NCI-H2171 treated with DMSO at 0.1 percent for 48 hours (cell line): ENCODE results near the gene TMEM38A.
"Not testable (repeated sequence)": the region's sequence is repeated elsewhere in the genome, so short reads cannot be mapped to it uniquely, and the experiment has no call there.

Experiments used
- DNase-seq: peaks from one replicate; lab custom pipeline; 2025; lab: John Stamatoyannopoulos, UW

Gene TMEM38A

DNA sequence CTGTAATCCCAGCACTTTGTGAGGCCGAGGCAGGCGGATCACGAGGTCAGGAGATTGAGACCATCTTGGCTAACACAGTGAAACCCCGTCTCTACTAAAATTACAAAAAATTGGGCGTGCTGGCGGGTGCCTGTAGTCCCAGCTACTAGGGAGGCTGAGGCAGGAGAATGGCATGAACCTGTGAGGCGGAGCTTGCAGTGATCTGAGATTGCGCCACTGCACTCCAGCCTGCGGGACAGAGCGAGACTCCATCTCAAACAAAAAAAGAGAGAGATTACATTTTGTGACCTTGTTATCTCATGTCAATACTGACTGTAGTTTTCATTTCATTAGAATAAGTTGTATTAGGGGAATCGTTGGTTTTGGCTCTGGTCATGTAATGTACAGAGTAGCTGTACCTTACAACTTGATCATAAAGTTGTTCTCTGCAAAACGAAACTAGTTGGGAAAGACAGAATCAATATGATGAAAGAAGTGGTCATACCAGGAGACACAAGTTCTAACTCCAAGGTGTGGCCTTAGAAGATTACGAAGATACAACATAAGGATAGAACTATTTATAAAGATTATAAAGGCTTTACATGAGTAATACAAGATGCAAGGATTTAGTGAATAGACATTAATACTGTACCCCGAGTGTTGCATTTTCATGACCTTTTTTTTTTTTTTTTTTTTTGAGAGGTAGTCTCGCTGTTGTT lies 15.3 kb downstream of the TMEM38A start:
- no peak for DNase-seq

- no peak for DNase-seq
Observed at GRCh38 chr19:16677055-16677454, 16.1 kb downstream of the TMEM38A start.

- DNase-seq: no peak
Observed at GRCh38 chr19:16678498-16678897, 17.6 kb downstream of the TMEM38A start.

- no peak for DNase-seq
Observed at GRCh38 chr19:16679811-16680210, 18.9 kb downstream of the TMEM38A start.

GRCh38 chr19:16682539-16682938 lies 21.6 kb downstream of the TMEM38A start:
- DNase-seq: no peak

GRCh38 chr19:16684216-16684615 lies 23.3 kb downstream of the TMEM38A start:
- no peak for DNase-seq

GRCh38 chr19:16688084-16688483 lies 27.1 kb downstream of the TMEM38A start:
- DNase-seq: no peak

GRCh38 chr19:16698914-16699313 lies 38.0 kb downstream of the TMEM38A start:
- DNase-seq: peak; percentile 79

DNA sequence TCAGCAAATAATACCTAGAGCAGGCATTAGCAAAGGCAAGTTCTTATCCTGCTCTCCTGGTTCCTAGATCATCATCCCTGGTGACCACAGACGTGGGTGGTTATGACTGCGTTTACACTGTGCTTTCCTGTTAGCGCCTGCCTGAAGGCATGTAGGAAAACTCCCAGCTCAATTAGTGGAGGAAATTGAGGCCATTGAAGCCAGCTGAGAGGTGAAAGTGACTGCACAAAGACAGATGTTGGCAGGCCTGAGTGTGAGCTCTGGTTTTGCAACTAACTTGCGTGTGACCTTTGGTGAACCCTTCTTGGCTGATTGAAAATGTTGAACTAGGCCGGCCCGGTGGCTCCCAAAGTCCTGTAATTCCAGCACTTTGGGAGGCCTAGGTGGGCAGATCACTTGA lies 41.2 kb downstream of the TMEM38A start:
- no peak for DNase-seq

DNA sequence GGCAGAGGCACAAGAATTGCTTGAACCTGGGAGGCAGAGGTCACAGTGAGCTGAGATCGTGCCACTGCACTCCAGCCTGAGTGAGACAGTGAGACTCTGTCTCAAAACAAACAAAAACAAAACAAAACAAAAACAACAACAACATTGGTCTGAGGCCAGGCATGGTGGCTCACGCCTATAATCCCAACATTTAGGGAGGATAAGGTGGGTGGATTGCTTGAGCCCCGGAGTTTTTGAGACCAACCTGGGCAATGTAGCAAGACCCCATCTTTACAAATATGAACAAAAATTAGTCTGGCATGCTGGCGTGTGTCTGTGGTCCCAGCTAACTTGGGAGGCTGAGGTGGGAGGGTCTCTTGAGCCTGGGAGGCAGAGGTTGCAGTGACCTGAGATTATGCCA lies 42.7 kb downstream of the TMEM38A start:
- no peak for DNase-seq

DNA sequence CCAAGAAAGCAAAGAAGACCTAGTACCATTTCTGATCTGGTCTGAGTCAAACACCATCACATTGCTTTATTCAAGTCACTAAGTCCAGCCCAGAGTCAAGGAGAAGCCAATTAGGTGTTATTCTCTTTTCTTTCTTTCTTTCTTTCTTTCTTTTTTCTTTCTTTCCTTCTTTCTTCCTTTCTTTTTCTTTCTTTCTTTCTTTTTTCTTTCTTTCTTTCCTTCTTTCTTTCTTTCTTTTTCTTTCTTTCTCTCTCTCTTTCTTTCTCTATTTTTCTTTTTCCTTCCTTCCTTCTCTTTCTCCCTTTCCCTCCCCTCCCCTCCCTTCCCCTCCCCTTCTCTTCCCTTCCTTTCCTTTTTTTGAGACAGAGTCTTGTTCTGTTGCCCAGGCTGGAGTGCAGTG lies 49.9 kb downstream of the TMEM38A start:
- not testable (repeated sequence) for DNase-seq

GRCh38 chr19:16712295-16712694 lies 51.4 kb downstream of the TMEM38A start:
- DNase-seq: not testable (repeated sequence)

DNA sequence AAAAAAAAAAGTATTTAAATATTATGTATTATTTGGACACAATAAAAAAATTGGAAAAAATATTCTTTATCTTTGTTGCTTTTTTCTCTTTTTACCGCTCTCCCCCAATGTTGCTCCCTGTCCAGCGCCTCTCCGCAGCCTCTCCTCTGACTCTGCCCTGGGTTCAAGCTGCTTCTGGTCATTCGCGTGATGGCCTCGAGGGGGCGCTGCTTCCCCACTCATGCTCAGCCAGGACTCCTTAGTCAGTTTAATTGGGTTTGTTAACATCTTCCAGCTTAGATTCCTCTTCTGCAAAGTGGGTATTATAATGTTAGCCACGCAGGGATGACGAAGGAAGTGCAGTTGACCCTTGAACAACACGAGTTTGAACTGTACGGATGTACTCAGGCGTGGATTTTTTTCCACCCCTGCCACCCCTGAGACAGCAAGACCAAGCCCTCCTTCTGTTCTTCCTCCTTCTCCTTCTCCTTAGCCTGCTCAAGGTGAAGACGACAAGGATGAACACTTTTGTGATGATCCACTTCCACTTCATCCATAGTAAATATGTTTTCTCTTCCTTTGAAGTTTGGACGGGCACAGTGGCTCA lies 53.9 kb downstream of the TMEM38A start:
- peak; percentile 40 for DNase-seq

DNA sequence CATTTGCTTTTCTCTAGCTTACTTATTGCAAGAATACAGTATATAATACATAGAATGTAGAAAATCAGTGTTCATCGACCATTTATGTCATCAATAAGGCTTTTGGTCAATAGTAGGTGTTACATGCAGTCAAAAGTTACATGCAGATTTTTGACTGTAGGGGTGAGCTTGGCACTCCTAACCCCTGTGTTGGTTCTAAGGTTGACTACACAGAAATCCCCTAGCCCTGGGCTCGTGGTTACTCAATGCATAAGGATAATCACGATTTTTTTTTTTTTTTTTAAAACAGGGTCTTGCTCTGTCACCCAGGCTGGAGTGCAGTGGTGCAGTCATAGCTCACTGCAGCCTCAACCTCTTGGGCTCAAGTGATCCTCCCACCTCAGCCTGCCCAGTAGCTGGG lies 54.7 kb downstream of the TMEM38A start:
- DNase-seq: no peak

- no peak for DNase-seq
Observed at GRCh38 chr19:16721051-16721450, 60.1 kb downstream of the TMEM38A start.

DNA sequence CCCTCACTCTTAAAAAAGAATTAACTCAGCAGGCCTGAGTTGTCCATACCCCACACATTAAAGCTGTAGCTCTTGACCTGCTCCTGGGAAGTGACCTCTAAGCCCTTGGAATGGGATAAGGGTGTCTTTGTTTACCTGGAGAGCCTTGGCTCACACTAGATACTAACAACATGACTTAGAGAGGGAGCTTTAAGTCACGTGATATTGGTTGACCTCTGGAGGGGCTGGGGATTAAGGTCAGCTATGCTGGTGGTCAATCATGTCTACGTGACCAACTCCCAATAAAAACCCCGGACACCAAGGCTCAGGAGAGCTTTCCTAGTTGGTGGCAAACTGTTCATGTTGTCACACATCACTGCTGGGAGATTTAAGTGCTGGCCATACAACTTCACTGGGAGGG lies 61.7 kb downstream of the TMEM38A start:
- no peak for DNase-seq

DNA sequence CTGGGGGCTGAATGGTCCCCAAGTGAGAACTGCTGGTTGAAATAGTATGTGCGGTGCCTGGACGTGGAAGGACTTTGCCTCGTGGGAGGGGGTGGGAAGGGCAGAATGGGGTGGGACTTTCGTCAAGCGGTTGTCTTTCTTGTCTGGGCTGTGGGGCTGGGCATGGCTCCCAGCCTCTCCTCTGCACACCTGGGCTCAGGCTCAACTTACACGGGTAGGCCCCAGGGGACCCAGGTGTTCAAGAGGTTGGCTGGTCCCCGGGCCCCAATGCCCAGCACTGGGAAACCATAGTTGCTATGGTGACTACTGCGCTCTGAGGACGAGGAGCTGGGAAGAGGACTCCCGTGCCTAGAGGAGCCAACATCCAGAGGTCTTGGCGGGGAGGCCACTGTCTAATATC lies 66.0 kb downstream of the TMEM38A start:
- DNase-seq: peak; percentile 95

GRCh38 chr19:16735650-16736266 lies 74.8 kb downstream of the TMEM38A start:
- not testable (repeated sequence) for DNase-seq

DNA sequence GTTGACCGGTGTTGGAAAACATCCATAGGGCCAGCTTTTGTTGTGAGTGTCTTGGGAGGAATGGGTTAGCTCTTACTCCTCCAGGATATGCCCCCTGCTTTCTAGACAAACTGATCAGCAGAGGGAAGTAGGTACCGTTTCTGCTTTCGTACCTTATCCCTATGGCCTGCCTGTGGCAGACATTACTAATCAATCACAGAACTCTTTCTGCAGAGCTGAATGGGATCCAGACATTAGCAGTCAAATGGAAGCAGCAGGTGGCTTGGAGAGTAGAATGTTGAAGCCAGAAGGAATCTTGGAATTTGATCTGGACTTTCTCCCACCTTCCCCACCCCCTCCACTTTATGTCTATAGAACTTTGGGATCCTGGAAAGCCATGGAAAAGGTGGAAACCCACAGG lies 75.8 kb downstream of the TMEM38A start:
- peak; percentile 52 for DNase-seq

DNA sequence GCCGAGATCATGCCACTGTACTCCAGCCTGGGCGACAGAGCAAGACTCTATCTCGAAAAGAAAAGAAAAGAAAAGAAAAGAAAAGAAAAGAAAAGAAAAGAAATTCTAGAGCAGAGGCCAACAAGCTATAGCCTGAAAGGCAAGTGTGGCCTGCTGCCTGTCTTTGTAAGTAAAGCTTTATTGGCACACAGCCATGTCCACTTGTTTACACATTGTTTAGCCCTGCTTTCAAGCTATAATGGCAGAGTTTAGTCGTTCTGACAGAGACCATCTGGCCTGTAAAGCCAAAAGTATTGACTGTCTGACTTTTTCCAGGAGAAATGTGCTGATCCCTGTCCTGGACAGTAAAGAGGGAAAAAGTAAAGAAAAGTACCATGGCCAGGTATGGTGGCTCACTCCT lies 77.0 kb downstream of the TMEM38A start:
- peak; percentile 77 for DNase-seq

DNA sequence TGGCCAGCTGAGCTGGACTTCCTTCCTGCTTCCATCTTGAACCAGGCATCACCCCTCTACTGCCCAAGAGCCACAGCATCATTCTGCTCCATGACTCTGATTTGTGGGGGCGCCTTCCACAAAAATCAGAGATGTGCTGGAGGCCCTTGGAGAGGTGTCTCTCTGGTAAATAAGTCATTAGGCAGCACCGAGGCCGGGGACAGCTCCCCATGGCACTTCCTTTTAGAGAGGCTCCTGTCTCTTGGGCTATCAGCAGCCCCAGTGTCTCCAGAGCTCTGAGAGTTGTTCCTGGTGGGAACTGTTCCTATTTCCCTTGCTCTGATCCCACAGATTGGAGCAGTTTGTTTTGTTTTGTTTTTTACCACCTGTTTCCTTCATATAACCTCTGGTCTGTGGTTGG lies 78.6 kb downstream of the TMEM38A start:
- no peak for DNase-seq
